SK-N-SH (cell line): ENCODE measurements around the gene PJA2.

Experiments
- CTCF ChIP-seq: fragments of 200-600 bp; sonication (generic); IDR thresholded peaks from 2 replicates; pipeline ENCODE4 v1.6.1; 2017; ENCODE audit warnings: antibody characterized with exemption, mild to moderate bottlenecking, moderate library complexity
- GABPA ChIP-seq: IDR thresholded peaks from 2 replicates; pipeline ENCODE4 v1.4.0; 2012; ENCODE audit warnings: low read depth, mild to moderate bottlenecking
- JUND ChIP-seq: IDR thresholded peaks from 2 replicates; pipeline ENCODE4 v1.4.0; 2012
- MAX ChIP-seq: IDR thresholded peaks from 2 replicates; pipeline ENCODE4 v1.4.0; 2012; ENCODE audit warnings: low read depth
- POLR2AphosphoS5 ChIP-seq: IDR thresholded peaks from 2 replicates; pipeline ENCODE4 v1.6.1; 2012; ENCODE audit warnings: low read depth, low read length
- SMC3 ChIP-seq: IDR thresholded peaks from 2 replicates; pipeline ENCODE4 v1.6.1; 2012; ENCODE audit warnings: low read depth, low read length, improper control_type of control experiment
- TAF1 ChIP-seq: IDR thresholded peaks from 2 replicates; pipeline ENCODE4 v1.6.1; 2012; ENCODE audit warnings: low read depth, mild to moderate bottlenecking, low read length, moderate library complexity, borderline replicate concordance
- YY1 ChIP-seq: IDR thresholded peaks from 2 replicates; pipeline ENCODE4 v1.4.0; 2012; ENCODE audit warnings: low read depth, mild to moderate bottlenecking

GRCh38 chr5:109411627-109412026, 1.9 kb upstream of the PJA2 start:
- no peak for TF ChIP-seq POLR2AphosphoS5
- TF ChIP-seq CTCF, result no peak
- TF ChIP-seq TAF1, result no peak
- TF ChIP-seq MAX, result no peak
- TF ChIP-seq YY1, result no peak
- TF ChIP-seq GABPA, result no peak
- TF ChIP-seq SMC3, result no peak
- TF ChIP-seq JUND, result peak; percentile 81
